ENCODE measurements around the gene TLN1. TPM values are rescaled to one million over a fixed set of nuclear protein-coding genes. Genes with fewer than 3 reads are reported as not detected.

Gene TLN1
- total RNA-seq, 2 experiments from 2014 or later, result 149 to 151 TPM

DNA sequence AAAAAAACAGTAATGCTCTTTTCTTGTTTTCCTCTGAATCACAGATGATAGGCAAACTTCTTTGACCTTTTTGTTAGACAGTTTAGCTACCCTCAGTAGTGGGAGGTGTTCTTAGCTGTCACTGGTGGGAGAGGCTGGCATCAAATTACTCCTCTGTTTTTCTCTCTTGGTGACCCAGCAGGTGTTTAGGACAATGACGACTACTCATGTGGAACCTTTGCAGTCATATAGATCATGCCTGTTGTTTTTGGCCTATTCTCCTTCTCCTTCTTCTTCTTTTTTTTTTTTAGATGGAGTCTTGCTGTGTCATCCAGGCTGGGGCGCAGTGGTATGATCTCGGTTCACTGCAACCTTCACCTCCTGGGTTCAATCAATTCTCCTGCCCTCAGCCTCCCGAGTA lies 44.0 kb upstream of the TLN1 start:
- Histone ChIP-seq H3K27me3 (ENCODE audit: control insufficient read depth in 1 of 2, insufficient read depth in 2 of 2, low read length in 2 of 2) (no peaks in the 10 kb centered on the region), H3K36me3 (ENCODE audit: insufficient read depth, low read length) (peaks cover 11% of the 10 kb centered on the region), H3K4me3 (ENCODE audit: low read length) (no peak overlapping the region), H3K27ac (ENCODE audit: low read depth in 1 of 2, low read length in 2 of 2) (no peak overlapping the region), H3K9me3 (ENCODE audit: control insufficient read depth in 1 of 2, insufficient read depth in 1 of 2, low read length in 2 of 2) (no peaks in the 10 kb centered on the region), H3K4me1 (ENCODE audit: insufficient read depth, low read length) (no peaks in the 10 kb centered on the region)
- ChIA-PET POLR2A (no interaction called here), CTCF (interaction anchor here (1.6 kb wide), 1 partner anchor 106 kb away, joined by 5 read pairs; no protein-coding TSS in a partner anchor)
- no peak overlapping the region for H3K4me3 Mint-ChIP-seq
- no peaks in the 10 kb centered on the region for H3K27me3 Mint-ChIP-seq
- H3K36me3 Mint-ChIP-seq (ENCODE audit: low read depth), result peaks cover 20% of the 10 kb centered on the region
- no peaks in the 10 kb centered on the region for H3K9me3 Mint-ChIP-seq
- ATAC-seq (ENCODE audit: poor library complexity) (no peak), DNase-seq (no peak)
- intact Hi-C loops (cut with DNase I, micrococcal nuclease), result no loop called here
- no peaks in the 10 kb centered on the region for H3K4me1 Mint-ChIP-seq (ENCODE audit: low read depth)
- TF ChIP-seq, protein P1, sequence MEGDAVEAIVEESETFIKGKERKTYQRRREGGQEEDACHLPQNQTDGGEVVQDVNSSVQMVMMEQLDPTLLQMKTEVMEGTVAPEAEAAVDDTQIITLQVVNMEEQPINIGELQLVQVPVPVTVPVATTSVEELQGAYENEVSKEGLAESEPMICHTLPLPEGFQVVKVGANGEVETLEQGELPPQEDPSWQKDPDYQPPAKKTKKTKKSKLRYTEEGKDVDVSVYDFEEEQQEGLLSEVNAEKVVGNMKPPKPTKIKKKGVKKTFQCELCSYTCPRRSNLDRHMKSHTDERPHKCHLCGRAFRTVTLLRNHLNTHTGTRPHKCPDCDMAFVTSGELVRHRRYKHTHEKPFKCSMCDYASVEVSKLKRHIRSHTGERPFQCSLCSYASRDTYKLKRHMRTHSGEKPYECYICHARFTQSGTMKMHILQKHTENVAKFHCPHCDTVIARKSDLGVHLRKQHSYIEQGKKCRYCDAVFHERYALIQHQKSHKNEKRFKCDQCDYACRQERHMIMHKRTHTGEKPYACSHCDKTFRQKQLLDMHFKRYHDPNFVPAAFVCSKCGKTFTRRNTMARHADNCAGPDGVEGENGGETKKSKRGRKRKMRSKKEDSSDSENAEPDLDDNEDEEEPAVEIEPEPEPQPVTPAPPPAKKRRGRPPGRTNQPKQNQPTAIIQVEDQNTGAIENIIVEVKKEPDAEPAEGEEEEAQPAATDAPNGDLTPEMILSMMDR (IDR thresholded peaks at IDR 0.05), result no peak
- H3K27ac Mint-ChIP-seq, result no peak overlapping the region

DNA sequence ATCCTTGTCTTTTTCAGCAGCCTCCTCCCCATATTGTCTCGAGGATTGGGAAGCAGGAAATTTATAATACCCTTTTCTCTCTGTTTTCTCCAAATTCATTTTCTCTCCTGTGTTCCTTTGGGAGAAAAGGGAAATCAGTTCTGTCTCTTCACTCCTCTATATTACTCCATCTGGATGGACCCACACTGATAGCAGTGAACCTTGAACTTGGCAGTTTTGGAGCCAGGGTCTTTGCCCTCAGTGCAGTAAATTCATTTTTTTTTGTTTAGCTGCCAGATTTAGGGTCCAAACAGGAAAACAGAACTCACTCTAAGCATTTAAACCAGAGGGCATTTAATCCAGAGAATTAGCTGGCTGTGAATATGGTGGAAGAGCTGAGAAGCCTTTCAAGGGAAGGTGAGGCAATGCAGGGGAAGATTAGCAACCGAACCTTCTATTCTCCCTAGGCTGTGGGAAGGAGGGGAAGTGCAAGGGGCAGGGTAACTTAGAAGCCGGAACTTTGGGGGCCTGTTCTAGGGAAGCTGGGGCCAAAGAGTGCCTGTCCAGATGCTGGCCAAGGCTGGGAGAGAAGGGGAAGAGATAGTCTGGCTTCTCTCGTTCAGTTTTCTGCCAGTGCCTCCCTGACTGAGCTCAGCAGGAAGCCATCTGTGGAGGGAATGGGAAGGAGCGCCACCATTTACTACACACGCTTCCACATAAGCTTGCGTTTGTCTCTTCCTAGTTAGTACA lies 43.1 kb upstream of the TLN1 start:
- TF ChIP-seq, protein P1 (IDR thresholded peaks at IDR 0.05), result no peak
- Histone ChIP-seq H3K4me3 (ENCODE audit: low read length) (no peak overlapping the region), H3K9me3 (ENCODE audit: control insufficient read depth in 1 of 2, insufficient read depth in 1 of 2, low read length in 2 of 2) (no peaks in the 10 kb centered on the region), H3K4me1 (ENCODE audit: insufficient read depth, low read length) (no peaks in the 10 kb centered on the region), H3K27ac (ENCODE audit: low read depth in 1 of 2, low read length in 2 of 2) (no peak overlapping the region), H3K36me3 (ENCODE audit: insufficient read depth, low read length) (peaks cover 9% of the 10 kb centered on the region), H3K27me3 (ENCODE audit: control insufficient read depth in 1 of 2, insufficient read depth in 2 of 2, low read length in 2 of 2) (no peaks in the 10 kb centered on the region)
- no peaks in the 10 kb centered on the region for H3K4me1 Mint-ChIP-seq (ENCODE audit: low read depth)
- H3K27ac Mint-ChIP-seq, result no peak overlapping the region
- intact Hi-C loops (cut with DNase I, micrococcal nuclease), result no loop called here
- ChIA-PET CTCF (interaction anchor here (1.6 kb wide), 1 partner anchor 107 kb away, joined by 5 read pairs; no protein-coding TSS in a partner anchor), POLR2A (interaction anchor here (1.0 kb wide), 1 partner anchor 19 kb away, joined by 3 read pairs; no protein-coding TSS in a partner anchor)
- ATAC-seq (ENCODE audit: poor library complexity) (no peak), DNase-seq (no peak)
- H3K36me3 Mint-ChIP-seq (ENCODE audit: low read depth), result peaks cover 10% of the 10 kb centered on the region
- H3K27me3 Mint-ChIP-seq, result no peaks in the 10 kb centered on the region
- H3K9me3 Mint-ChIP-seq, result no peaks in the 10 kb centered on the region
- H3K4me3 Mint-ChIP-seq, result no peak overlapping the region

DNA sequence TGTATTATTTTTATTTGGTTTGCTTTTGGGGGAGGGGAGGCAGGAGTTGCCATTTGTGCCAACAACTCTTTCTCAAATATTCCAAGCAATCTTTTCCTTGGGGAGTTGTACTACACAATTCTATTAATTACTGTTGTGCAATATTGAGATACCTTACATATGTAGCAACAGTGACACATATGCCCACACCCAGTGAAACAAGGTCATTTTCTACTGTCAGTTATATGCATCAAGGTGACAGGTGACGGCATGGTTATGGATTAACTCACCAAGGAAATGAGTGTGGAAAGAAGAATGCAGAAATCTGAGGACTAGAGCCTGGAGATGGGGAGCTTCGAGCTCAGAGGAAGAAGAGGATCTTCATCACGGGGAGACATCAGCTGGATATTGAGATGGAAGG lies 39.9 kb upstream of the TLN1 start:
- DNase-seq, result no peak
- ChIA-PET CTCF (interaction anchor here (0.9 kb wide), 1 partner anchor 18 kb away, joined by 4 read pairs; no protein-coding TSS in a partner anchor), POLR2A (no interaction called here)

More for the DNA sequence above, 39.9 kb upstream of the TLN1 start:
- Mint-ChIP-seq H3K27ac (no peak overlapping the region), H3K4me1 (ENCODE audit: low read depth) (peaks cover 12% of the 10 kb centered on the region), H3K4me3 (no peak overlapping the region), H3K36me3 (ENCODE audit: low read depth) (peaks cover 7% of the 10 kb centered on the region), H3K27me3 (no peaks in the 10 kb centered on the region), H3K9me3 (no peaks in the 10 kb centered on the region)
- peaks cover 13% of the 10 kb centered on the region for H3K36me3 ChIP-seq (ENCODE audit: insufficient read depth, low read length)
- H3K4me1 ChIP-seq (ENCODE audit: insufficient read depth, low read length), result peaks cover 4% of the 10 kb centered on the region
- H3K27ac ChIP-seq (ENCODE audit: low read depth in 1 of 2, low read length in 2 of 2), result no peak overlapping the region
- H3K27me3 ChIP-seq (ENCODE audit: control insufficient read depth in 1 of 2, insufficient read depth in 2 of 2, low read length in 2 of 2), result no peaks in the 10 kb centered on the region
- no peaks in the 10 kb centered on the region for H3K9me3 ChIP-seq (ENCODE audit: control insufficient read depth in 1 of 2, insufficient read depth in 1 of 2, low read length in 2 of 2)
- TF ChIP-seq, protein P1 (IDR thresholded peaks at IDR 0.05), result no peak
- no peak for ATAC-seq (ENCODE audit: poor library complexity)
- no peak overlapping the region for H3K4me3 ChIP-seq (ENCODE audit: low read length)
- intact Hi-C loops (cut with DNase I, micrococcal nuclease), result no loop called here
